ENCODE results near the gene CSAG3.

- TF ChIP-seq RFX5 (IDR thresholded peaks at IDR 0.05; ENCODE audit: low read length) (no peak), MEF2A (IDR thresholded peaks at IDR 0.05; ENCODE audit: borderline replicate concordance, low read depth) (no peak), RAD21 (IDR thresholded peaks at IDR 0.05; ENCODE audit: low read length) (no peak), MAX (IDR thresholded peaks at IDR 0.05; ENCODE audit: low read depth) (no peak), TAF1 (IDR thresholded peaks at IDR 0.05; ENCODE audit: borderline replicate concordance, low read depth, low read length) (no peak), EP300 (IDR thresholded peaks at IDR 0.05; ENCODE audit: borderline replicate concordance in 1 of 2, low read depth in 1 of 2, low read length in 1 of 2) (no peak), SMC3 (IDR thresholded peaks at IDR 0.05; ENCODE audit: low read depth, low read length) (no peak), POLR2AphosphoS5 (IDR thresholded peaks at IDR 0.05; ENCODE audit: low read depth, low read length) (no peak)
- TF ChIP-seq, protein P1, sequence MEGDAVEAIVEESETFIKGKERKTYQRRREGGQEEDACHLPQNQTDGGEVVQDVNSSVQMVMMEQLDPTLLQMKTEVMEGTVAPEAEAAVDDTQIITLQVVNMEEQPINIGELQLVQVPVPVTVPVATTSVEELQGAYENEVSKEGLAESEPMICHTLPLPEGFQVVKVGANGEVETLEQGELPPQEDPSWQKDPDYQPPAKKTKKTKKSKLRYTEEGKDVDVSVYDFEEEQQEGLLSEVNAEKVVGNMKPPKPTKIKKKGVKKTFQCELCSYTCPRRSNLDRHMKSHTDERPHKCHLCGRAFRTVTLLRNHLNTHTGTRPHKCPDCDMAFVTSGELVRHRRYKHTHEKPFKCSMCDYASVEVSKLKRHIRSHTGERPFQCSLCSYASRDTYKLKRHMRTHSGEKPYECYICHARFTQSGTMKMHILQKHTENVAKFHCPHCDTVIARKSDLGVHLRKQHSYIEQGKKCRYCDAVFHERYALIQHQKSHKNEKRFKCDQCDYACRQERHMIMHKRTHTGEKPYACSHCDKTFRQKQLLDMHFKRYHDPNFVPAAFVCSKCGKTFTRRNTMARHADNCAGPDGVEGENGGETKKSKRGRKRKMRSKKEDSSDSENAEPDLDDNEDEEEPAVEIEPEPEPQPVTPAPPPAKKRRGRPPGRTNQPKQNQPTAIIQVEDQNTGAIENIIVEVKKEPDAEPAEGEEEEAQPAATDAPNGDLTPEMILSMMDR (IDR thresholded peaks at IDR 0.05): no peak
Measured at GRCh38 chrX:152738560-152738959, 20.5 kb upstream of the CSAG3 start.
